ENCODE results near the gene MEIS2. TPM values are rescaled to one million over a fixed set of nuclear protein-coding genes. Genes with fewer than 3 reads are reported as not detected.

Gene MEIS2
- total RNA-seq, 1 experiment from 2014 or later, result 17.5 TPM

GRCh38 chr15:37148714-37149113 is 48.4 kb upstream of the MEIS2 start:
- Histone ChIP-seq H2AFZ (ENCODE audit: low read length) (no peak overlapping the region), H3K9me2 (replicated peaks; ENCODE audit: low read length) (no peaks in the 10 kb centered on the region), H3K27ac (ENCODE audit: low read length) (no peak overlapping the region), H3K4me1 (ENCODE audit: insufficient read depth, low read length) (no peaks in the 10 kb centered on the region), H3K27me3 (ENCODE audit: low read length) (peaks cover 36% of the 10 kb centered on the region), H3K9me3 (ENCODE audit: low read length) (no peaks in the 10 kb centered on the region), H3K4me2 (ENCODE audit: low read length) (no peak overlapping the region), H3K4me3 (ENCODE audit: low read length) (no peak overlapping the region), H3K36me3 (ENCODE audit: low read depth, low read length) (no peaks in the 10 kb centered on the region), H4K20me1 (ENCODE audit: low read length) (no peaks in the 10 kb centered on the region), H3K9ac (ENCODE audit: low read length) (no peak overlapping the region), H3F3A (ENCODE audit: low read length, unreplicated experiment) (no peaks in the 10 kb centered on the region), H3K79me2 (ENCODE audit: low read length) (no peaks in the 10 kb centered on the region)
- ATAC-seq (no peak), DNase-seq (no peak)
- POLR2A ChIA-PET (ENCODE audit: unreplicated experiment), result no interaction called here
- TF ChIP-seq EZH2 (IDR thresholded peaks at IDR 0.05; ENCODE audit: low read length, unreplicated experiment), result no peak
- TF ChIP-seq EZH2phosphoT487 (IDR thresholded peaks at IDR 0.05; ENCODE audit: borderline replicate concordance, low read length), result no peak
- no peak for TF ChIP-seq CTCF (conservative IDR thresholded peaks at IDR 0.05; ENCODE audit: low read depth, low read length)
- BruUV-seq (replicated peaks), result no TSS peak
- intact Hi-C loops (cut with micrococcal nuclease), result no loop called here
- CTCF ChIA-PET, result no interaction called here

- ATAC-seq (no peak), DNase-seq (peak; percentile 12)
- H3K9me3 ChIP-seq (ENCODE audit: low read length), result no peaks in the 10 kb centered on the region
- ChIA-PET POLR2A (ENCODE audit: unreplicated experiment) (no interaction called here), CTCF (no interaction called here)
- no peak overlapping the region for H2AFZ ChIP-seq (ENCODE audit: low read length)
- H3F3A ChIP-seq (ENCODE audit: low read length, unreplicated experiment), result no peaks in the 10 kb centered on the region
- no peaks in the 10 kb centered on the region for H3K79me2 ChIP-seq (ENCODE audit: low read length)
- H3K36me3 ChIP-seq (ENCODE audit: low read depth, low read length), result no peaks in the 10 kb centered on the region
- no peak overlapping the region for H3K4me2 ChIP-seq (ENCODE audit: low read length)
- no peaks in the 10 kb centered on the region for H3K4me1 ChIP-seq (ENCODE audit: insufficient read depth, low read length)
- TF ChIP-seq EZH2phosphoT487 (IDR thresholded peaks at IDR 0.05; ENCODE audit: borderline replicate concordance, low read length) (no peak), CTCF (conservative IDR thresholded peaks at IDR 0.05; ENCODE audit: low read depth, low read length) (no peak), EZH2 (IDR thresholded peaks at IDR 0.05; ENCODE audit: low read length, unreplicated experiment) (no peak)
- H3K9ac ChIP-seq (ENCODE audit: low read length), result no peak overlapping the region
- H3K4me3 ChIP-seq (ENCODE audit: low read length), result no peak overlapping the region
- H3K9me2 ChIP-seq (replicated peaks; ENCODE audit: low read length), result no peaks in the 10 kb centered on the region
- no peaks in the 10 kb centered on the region for H4K20me1 ChIP-seq (ENCODE audit: low read length)
- intact Hi-C loops (cut with micrococcal nuclease), result no loop called here
- BruUV-seq (replicated peaks), result no TSS peak
- no peak overlapping the region for H3K27ac ChIP-seq (ENCODE audit: low read length)
- peaks cover 22% of the 10 kb centered on the region for H3K27me3 ChIP-seq (ENCODE audit: low read length)
Observed at GRCh38 chr15:37143351-37143750, 43.0 kb upstream of the MEIS2 start.

GRCh38 chr15:37142371-37142770 is 42.0 kb upstream of the MEIS2 start:
- CTCF ChIA-PET, result no interaction called here
- Histone ChIP-seq H3K4me2 (ENCODE audit: low read length) (no peak overlapping the region), H2AFZ (ENCODE audit: low read length) (no peak overlapping the region), H3F3A (ENCODE audit: low read length, unreplicated experiment) (no peaks in the 10 kb centered on the region), H3K9me2 (replicated peaks; ENCODE audit: low read length) (no peaks in the 10 kb centered on the region), H4K20me1 (ENCODE audit: low read length) (no peaks in the 10 kb centered on the region), H3K79me2 (ENCODE audit: low read length) (no peaks in the 10 kb centered on the region), H3K9ac (ENCODE audit: low read length) (no peak overlapping the region), H3K9me3 (ENCODE audit: low read length) (no peaks in the 10 kb centered on the region), H3K27me3 (ENCODE audit: low read length) (peaks cover 13% of the 10 kb centered on the region), H3K4me1 (ENCODE audit: insufficient read depth, low read length) (no peaks in the 10 kb centered on the region), H3K4me3 (ENCODE audit: low read length) (no peak overlapping the region), H3K27ac (ENCODE audit: low read length) (no peak overlapping the region), H3K36me3 (ENCODE audit: low read depth, low read length) (no peaks in the 10 kb centered on the region)
- no peak for TF ChIP-seq EZH2 (IDR thresholded peaks at IDR 0.05; ENCODE audit: low read length, unreplicated experiment)
- TF ChIP-seq EZH2phosphoT487 (IDR thresholded peaks at IDR 0.05; ENCODE audit: borderline replicate concordance, low read length), result no peak
- TF ChIP-seq CTCF (conservative IDR thresholded peaks at IDR 0.05; ENCODE audit: low read depth, low read length), result no peak
- ATAC-seq (no peak), DNase-seq (no peak)
- no TSS peak for BruUV-seq (replicated peaks)
- POLR2A ChIA-PET (ENCODE audit: unreplicated experiment), result no interaction called here
- intact Hi-C loops (cut with micrococcal nuclease), result no loop called here
